ENCODE measurements around the gene CLIC6.

- no peak for TF ChIP-seq CTCF (conservative IDR thresholded peaks at IDR 0.05; ENCODE audit: low read depth, low read length)
- no peak for TF ChIP-seq EZH2phosphoT487 (IDR thresholded peaks at IDR 0.05; ENCODE audit: borderline replicate concordance, low read length)
Observed at GRCh38 chr21:34696121-34696520, 27.3 kb downstream of the CLIC6 start.
